ENCODE results near the gene SLC16A1.

DNA sequence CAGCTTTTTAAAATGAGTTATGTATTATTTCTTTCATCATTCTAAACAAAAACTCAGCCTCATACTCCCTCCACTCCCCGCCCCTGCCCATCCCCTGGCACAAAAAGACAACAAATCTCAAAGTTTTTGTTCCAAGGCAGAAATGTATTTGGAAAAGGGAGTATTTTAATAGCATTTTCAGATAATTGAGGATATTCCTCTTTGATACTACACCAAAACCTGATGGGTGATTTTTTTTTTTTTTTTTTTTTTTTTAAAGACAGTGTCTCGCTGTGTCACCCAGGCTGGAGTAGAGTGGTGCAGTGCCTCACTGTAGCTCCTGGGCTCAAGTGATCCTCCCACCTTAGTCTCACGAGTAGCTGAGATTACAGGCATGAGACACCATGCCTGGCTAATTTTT, 16.2 kb downstream of the SLC16A1 start:
- TF ChIP-seq, protein P1, sequence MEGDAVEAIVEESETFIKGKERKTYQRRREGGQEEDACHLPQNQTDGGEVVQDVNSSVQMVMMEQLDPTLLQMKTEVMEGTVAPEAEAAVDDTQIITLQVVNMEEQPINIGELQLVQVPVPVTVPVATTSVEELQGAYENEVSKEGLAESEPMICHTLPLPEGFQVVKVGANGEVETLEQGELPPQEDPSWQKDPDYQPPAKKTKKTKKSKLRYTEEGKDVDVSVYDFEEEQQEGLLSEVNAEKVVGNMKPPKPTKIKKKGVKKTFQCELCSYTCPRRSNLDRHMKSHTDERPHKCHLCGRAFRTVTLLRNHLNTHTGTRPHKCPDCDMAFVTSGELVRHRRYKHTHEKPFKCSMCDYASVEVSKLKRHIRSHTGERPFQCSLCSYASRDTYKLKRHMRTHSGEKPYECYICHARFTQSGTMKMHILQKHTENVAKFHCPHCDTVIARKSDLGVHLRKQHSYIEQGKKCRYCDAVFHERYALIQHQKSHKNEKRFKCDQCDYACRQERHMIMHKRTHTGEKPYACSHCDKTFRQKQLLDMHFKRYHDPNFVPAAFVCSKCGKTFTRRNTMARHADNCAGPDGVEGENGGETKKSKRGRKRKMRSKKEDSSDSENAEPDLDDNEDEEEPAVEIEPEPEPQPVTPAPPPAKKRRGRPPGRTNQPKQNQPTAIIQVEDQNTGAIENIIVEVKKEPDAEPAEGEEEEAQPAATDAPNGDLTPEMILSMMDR (IDR thresholded peaks at IDR 0.05) = no peak
- TF ChIP-seq POLR2A (IDR thresholded peaks at IDR 0.05) = no peak

Measured in right lobe of liver (tissue), 4 donors.